Jurkat, Clone E6-1 (cell line): Measurements from ENCODE around the gene ZBTB24. TPM values are rescaled to one million over a fixed set of nuclear protein-coding genes. Genes with fewer than 3 reads are reported as not detected.
A peak's percentile ranks its signal among the peaks of the same experiment; 100 is the strongest.
"Not testable (repeated sequence)": the region's sequence is repeated elsewhere in the genome, so short reads cannot be mapped to it uniquely, and the experiment has no call there.

ENCODE experiments used
- DNase-seq: peaks from one replicate; pipeline ENCODE4 v3.0.0-alpha.2; 2011; ENCODE audit warnings: low read depth, low spot score
- H3K4me3 ChIP-seq: 2 replicates; pipeline ENCODE4 v1.5.1; 2011; ENCODE audit warnings: mild to moderate bottlenecking, low read length, control low read depth, moderate library complexity
- polyA plus RNA-seq: library from polyadenylated mRNA; unstranded; fragments of >200 nt; gene quantifications from one replicate; pipeline ENCODE4 v1.2.1, GENCODE V29; 2012; ENCODE audit warnings: missing spikeins; ENCODE audit not compliant: insufficient read length, insufficient read depth

ZBTB24 gene
- polyA plus RNA-seq: 9.1 TPM

DNA sequence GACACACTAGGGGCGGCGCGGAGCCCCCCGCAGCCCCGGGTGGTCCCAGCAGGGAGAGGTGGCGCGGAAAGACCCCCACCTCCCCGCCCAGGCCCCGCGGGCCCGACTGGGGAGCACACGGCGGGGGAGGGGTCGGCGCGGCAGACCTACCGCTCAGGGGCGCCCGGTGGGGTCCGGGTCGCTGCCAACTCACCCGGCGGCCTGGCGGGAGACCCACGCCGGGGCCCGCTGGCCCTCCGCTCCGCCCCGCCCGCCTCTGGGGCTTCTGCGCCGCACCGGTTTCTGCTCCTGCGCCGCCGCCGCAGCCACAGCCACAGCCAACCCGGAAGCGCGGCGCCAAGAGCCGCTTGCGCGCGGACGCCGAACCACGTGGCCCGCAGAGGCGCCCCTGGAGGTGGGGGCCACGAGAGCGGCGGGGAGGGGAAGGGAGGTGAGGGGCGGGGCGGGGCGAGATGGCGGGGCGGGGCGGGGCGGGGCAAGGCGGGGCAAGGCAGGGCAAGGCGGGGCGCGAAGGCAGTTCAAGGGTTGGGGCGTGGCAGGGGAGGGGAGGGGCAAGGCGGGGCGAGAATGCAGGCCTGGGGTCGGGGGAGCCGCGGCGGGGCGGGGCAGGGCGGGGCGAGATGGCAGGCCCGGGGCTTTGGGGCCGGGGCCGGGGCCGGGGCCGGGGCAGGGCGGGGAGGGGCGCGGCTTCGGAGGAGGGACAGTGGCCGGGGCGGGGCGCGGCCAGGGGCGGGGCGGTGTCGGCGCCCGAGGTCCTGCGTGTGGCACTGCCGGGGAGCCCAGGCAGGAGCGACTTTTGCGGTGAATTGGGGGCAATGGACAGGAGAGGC is at the start of gene ZBTB24:
Gene ZBTB24, minus strand, starts transcription at position 315 of the 830 bp plus-strand sequence. CDS start 1,193 bp downstream, outside the sequence.
- peak within 1 kb of the TSS; percentile 93 for H3K4me3 ChIP-seq
- peak; percentile 79 for DNase-seq

DNA sequence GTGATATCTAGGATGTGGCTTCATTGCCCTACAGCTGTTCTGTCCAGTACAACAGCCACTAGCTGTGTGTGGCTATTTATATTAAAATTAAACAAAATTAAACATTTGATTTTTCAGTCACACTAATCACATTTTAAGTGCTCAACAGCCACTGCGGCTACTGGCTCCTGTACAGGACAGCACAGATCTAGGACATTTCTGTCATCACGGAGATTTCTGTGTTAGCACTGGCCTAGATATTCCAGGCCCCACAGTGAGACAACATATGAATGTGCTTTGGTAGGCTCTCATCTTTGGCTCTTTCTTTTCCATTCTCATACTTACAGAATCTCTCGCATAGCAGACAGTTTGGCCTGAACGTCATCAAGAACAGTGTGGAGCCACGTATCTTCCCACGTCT is 48.4 kb upstream of the ZBTB24 start:
- DNase-seq: no peak
- no peak overlapping the region for H3K4me3 ChIP-seq

DNA sequence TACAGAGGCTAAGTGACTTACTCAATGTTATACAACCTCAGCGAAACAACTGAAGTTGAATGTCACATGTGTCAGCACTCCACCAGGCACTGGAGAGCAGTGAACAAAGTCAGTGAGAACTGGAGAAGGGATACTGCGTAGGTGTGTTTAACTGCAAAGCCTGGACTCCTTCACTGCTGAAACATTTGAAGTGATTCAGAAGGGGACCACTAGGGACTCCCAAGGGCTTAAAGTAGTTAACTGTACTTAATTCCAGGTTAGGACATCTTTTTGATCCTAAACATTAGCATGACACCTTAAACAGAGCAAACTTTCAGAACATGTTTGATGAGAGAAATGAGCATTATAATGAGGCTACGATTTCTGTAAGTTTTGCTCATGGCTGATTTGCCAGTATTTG is 45.0 kb upstream of the ZBTB24 start:
- H3K4me3 ChIP-seq: no peak overlapping the region

DNA sequence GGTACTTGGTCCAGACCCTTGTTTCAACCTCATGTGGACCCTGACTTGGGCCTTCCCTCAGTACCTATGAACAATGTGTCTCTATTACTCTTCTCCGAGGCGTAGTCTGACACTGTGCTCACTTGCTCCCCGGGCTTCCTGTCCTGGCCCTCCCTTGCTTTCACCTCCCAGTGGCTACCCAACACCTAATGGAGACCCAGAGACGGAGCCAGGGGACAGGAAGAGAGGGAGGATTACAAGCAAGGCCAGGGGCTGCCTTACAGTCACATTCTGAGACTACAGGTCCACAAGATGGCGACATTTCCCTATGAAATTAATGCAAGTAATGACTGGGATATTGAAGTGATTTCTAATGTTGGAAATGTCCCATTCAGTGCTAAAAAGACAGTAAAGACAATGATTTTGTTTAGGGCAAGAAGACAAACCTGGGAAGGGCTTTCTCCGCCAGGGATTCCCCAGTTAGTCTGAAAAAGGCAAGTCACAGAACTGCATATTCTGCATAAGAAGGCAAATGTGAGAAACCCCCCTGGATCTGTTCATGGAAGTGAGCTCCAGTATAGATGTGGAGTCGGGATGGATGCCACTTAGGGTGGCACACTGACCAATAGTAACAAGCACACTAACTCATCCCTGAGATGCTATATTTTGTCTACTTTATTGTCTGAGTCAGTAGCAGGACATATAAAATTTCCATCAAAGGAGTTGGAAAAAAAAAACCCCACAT is 44.0 kb upstream of the ZBTB24 start:
- no peak overlapping the region for H3K4me3 ChIP-seq
- DNase-seq: peak; percentile 80

More for the DNA sequence above, 45.0 kb upstream of the ZBTB24 start:
- no peak for DNase-seq

DNA sequence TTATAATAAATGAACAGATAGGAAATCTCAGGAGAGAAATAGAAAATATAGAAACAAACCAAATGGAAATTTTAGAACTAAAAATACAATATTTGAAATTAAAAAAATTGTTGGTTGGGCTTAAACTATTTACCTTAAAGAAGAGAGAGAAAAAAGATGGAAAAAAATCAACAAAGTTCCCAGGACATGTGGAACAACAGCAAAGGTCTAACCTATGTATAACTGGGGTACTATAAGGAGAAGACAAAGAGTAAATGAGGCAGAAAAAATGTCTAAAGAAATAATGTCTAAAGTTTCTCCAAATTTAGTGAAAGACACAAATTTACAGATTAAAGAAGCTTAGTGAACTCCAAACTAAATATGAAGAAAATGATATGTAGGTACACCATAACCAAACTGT is 41.1 kb upstream of the ZBTB24 start:
- H3K4me3 ChIP-seq: no peak overlapping the region
- no peak for DNase-seq

DNA sequence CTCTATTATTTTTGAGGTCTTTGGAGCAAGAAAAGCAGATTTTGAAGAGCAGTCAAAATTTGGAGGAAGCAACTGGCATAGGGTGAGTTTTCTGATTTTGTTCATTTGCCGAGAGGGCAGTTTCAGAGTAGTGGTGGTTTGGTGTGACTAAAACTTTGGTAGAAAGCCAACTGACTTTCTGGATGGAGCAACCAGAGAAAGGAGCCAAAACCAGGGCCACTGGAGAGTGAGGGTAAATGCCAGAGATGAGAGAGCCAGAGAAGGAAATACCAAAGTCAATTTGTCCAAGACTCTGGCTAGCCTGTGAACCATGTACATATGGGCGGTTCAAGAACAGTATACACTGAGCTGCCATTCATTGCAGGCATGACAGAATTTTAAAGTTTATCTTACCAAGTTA is 40.5 kb upstream of the ZBTB24 start:
- H3K4me3 ChIP-seq: no peak overlapping the region

DNA sequence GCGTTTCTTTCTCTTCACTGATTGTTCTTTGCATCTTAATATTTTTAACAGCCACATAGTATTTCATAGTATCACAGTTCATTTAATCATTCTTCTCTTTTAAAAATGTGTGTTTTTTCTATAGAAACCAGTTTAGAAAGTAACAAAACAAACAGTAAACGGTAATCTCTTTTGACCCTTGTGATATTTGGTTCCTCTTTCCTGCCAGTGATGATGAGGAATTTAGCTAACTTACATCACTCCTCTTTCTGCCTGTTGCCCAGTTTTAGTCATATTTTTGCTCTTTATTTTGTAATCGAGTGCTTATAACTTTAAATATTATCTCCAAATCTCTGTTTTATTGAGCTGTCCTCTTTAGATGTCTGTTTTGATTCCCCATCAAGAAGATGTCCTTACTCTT is 38.1 kb upstream of the ZBTB24 start:
- no peak for DNase-seq
- H3K4me3 ChIP-seq: no peak overlapping the region

More for the DNA sequence above, 40.5 kb upstream of the ZBTB24 start:
- no peak for DNase-seq

DNA sequence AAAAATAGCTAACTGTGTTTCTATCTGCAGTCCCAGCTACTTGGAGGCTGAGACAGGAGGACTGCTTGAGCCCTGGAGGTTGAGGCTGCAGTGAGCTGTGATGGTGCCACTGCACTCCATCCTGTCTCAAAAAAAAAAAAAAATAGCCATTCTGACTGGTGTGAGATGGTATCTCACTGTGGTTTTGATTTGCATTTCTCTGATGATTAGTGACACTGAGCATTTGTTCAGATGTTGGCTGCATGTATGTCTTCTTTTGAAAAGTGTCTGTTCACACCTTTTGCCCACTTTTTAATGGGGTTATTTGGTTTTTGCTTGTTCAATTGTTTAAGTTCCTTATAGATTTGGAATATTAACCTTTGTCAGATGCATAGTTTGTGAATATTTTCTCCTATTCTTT is 36.6 kb upstream of the ZBTB24 start:
- H3K4me3 ChIP-seq, DNase-seq: not testable (repeated sequence)

DNA sequence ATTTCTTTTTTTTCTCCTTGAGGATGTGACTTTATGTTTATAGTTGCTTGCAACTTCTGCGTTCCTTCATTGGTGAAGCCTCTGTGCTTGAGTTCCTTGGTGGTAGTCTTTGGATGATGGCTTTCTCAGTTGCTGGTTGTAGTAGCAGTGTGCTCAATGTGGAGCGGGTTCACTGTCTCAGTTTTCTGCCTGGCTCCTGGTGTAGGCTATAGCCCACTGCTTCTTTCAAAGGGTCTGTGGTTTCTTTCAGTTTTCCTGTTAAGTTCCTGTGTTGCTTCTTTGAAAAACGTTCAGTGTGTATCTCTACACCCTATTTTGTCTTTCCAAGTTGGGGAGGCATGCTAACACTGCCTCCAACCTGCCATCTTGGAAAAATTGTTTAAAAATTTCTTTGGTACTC is 33.9 kb upstream of the ZBTB24 start:
- peak; percentile 82 for DNase-seq
- no peak overlapping the region for H3K4me3 ChIP-seq

DNA sequence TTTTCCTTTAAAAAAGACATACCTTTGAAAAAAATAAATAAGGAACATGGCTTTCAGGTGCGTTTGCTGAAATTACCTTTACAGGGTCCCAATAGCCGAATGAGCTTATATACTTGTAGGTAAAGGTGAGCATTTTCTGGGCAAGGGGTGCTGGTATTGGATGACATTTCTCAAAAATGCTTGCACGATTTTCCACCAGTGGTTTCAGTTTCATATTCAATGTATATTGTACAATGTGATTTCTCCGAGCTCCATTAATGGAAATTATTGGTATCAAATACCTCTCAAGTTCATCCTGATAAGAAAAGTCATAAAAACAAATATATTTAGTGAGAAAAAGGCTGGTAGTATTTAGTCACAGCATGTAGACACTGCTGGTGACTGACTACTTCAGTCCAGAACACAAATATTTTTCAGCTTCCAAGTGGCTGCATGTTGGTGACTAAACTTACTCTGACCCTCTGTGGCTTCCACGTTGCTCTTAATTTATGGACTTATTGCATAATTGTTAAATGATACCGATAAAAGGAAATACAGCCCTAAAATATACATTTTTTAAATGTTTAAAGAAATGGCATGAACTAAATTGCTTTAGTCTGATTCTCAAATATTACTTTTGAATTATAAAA is 32.9 kb upstream of the ZBTB24 start:
- no peak overlapping the region for H3K4me3 ChIP-seq
- DNase-seq: no peak

DNA sequence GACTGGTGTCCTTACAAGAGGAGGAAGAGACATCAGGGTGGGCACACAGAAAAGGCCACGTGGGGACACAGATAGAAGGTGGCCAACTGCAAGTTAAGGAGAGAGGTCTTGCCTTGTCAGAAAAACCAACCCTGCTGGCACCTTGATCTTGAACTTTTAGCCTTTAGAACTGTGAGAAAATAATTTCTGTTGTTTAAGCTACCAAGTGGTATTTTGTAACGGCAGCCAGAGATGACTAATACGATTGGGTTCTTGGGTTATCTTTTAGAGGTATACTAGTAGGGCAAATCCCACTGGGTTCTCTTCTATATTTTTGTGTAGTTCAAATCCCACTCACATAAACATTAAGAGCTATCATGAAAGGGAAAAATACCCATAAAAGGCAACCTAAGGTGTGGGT is 31.9 kb upstream of the ZBTB24 start:
- no peak for DNase-seq
- H3K4me3 ChIP-seq: no peak overlapping the region

DNA sequence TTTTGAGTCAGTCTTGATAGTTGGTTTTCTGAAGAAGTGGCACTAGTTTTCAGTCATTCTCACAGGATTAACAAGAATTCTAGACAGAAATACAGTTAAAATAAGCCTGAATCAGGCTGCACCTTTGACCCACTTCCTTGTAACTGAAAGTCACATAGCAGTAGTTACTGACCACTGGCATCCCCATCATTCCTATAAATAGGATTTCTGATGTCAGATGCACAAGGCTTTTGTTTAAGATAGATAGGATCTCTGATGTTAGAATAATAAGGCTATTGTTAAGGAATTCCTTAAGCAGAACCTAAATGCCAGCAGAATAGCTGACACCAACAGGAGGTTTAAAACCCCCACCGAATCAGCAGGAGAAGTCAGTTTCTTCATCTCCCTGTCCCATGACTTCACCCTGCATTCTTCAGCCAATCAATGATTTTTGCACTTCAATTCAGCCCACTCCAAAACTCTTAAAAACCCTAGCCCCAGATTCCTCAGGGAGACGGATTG is 30.6 kb upstream of the ZBTB24 start:
- H3K4me3 ChIP-seq: no peak overlapping the region
- no peak for DNase-seq

DNA sequence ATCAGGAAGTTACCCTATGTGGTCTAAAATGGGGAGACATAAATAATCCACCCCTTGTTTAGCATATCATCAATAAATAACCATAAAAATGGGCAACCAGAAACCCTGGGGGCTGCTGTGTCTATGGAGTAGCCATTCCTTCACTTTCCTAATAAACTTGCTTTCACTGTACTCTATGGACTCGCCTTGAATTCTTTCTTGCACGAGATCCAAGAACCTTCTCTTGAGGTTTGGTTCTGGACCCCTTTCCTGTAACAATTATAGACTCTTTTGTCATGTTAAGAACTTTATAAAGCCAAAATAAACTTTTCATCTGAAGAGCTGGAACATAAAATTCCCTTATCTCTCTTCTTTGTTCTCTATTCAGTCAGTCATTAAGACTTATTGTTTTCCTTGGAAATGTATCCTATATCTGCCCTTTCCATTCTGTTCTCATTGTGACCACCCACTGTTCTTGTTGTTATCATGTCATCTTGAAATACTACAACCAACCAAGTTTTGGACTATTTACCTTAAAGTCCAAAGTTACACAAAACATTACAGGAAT is 29.3 kb upstream of the ZBTB24 start:
- no peak for DNase-seq
- H3K4me3 ChIP-seq: no peak overlapping the region

DNA sequence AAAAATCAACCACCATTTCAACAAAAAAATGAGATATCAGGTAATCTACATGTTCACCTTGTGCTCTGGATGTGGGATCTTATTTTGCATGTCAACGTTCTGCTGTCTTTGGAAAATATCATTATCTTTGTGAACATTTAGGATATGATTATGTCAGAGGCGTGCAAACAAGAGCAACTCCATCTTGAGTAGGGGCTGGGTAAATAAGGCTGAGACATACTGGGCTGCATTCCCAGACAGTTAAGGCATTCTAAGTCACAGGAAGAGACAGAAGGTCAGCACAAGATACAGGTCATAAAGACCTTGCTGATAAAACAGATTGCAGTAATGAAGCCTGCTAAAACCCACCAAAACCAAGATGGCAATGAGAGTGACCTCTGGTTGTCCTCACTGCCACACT is 28.8 kb upstream of the ZBTB24 start:
- no peak overlapping the region for H3K4me3 ChIP-seq
- no peak for DNase-seq

DNA sequence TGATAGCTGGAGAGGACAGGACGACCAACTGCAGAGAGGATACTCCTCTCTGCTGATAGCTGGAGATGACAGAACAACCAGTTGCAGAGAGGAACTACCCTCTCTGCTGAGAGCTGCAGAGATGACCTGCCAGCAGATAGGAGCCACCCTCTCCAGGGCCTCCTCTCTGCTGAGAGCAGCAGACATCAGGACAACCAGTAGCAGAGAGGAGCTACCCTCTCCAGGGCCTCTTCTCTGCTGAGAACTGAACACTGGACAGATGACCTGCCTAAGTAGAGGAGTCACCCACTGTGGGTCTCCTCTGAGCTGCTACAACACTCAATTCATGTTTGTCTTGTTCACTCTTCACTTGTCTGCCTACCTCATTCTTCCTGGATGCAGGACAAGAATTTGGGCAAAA is 27.3 kb upstream of the ZBTB24 start:
- no peak overlapping the region for H3K4me3 ChIP-seq
- no peak for DNase-seq

DNA sequence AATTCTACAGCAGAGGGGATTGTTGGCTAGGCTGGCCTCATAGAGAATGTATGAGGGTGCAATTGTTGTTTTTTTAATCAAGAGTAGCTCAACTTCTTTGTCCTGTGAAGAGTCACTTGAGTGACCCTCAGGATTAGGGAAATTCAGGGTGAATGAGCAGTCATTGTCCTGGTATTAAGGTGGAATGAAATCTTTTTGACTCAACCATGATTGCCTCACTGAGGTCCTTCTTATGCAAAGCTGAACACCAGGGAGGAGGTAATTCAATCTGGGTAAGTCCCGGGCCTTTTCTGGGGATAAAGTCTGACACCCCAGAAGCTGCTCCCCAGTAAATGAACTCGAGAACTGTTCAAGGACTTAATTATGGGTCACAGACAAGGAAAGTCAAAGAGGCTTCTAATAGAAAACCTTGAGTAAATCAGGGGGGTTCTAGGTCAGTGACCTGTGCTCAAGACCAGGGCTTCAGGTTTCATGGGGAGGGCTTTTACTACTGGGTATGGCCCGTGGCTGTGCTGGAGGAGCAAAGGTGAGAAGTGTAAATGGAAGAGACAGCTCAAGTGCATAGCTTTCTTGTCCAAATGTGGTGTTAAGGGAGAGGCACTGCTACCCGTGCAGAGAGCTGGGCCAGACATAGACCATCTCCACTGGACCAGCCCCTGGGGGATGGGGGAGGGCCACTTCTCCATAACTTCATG is 25.3 kb upstream of the ZBTB24 start:
- DNase-seq: no peak
- no peak overlapping the region for H3K4me3 ChIP-seq

DNA sequence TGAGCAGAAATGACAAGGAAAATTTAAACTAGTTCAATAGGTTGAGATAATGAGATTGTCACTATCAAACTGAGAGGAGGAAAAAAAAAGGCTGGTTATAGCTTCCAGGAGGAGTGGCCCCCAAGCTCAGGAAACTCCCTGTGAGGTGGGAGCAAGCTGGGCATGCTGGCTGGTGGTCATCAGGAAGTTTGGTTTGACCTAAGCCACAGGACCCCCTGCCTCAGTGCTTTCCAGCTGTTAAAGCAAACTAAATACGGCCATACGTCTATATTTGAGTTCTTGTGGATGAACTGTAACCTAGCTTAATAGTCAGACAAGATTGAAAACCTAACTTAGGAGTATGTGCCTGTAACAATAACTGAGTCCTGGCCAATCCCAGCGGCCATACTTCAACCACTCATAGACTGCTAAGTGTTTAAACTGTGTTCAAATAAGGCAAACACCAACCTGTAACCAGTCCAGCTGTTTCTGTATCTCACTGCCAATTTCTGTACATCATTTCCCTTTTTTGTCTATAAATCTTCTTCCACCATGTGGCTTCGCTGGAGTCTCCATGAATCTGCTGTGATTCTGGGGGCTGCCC is 24.6 kb upstream of the ZBTB24 start:
- H3K4me3 ChIP-seq: no peak overlapping the region
- DNase-seq: no peak

DNA sequence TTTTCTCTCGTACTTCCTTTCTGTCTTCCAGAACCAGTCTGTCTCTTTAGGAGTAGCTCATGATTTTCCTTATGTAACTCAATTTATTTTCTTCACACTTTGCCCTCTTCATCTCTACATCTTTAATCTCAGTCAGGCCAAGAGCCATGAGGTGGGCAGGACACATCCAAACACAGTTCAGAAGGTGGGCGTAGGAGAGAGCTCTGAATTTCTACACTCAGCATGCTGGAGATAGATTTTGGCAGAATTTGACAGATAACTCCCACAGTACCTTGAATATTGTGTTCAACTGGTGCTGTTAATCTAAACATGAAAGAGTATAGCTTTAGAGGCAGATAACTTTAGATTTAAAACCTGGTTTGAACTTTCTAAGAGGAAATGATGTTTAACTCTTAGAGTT is 23.8 kb upstream of the ZBTB24 start:
- no peak overlapping the region for H3K4me3 ChIP-seq

DNA sequence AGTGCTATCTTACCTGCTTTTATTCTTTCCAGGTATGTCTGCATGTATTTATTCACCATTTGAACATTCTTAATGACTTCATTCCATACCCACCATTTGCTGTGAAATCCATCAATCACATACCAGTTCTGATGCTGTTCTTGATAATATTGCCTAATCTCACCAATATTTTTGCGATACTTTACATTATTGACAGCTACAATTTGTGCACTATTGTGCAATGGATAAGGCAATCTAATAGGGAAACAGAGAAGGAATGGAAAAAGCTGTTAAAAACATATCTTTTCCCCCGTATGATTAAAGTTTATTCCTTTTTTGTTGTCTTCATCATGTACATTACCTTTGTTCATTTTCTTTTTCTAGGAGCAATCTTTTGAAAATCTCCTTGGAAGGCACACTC is 23.3 kb upstream of the ZBTB24 start:
- no peak for DNase-seq
- no peak overlapping the region for H3K4me3 ChIP-seq

More for the DNA sequence above, 23.8 kb upstream of the ZBTB24 start:
- DNase-seq: no peak
